Stomach (tissue), 9 donors: ENCODE data around the gene ACSF3. TPM values are rescaled to one million over a fixed set of nuclear protein-coding genes. Genes with fewer than 3 reads are reported as not detected.

Experiments
- DNase-seq, 2 donors: peaks; one replicate each; pipeline versions ENCODE4 v3.0.0 to v3.0.0-alpha.2; 2013 to 2019
- H3K27ac ChIP-seq, 5 donors: fragments of 200-600 bp in 4 of 5; sonication (generic) in 4 of 5; one replicate each; pipeline ENCODE4 v1.5.1; 2013 to 2019; ENCODE audit warnings: mild to moderate bottlenecking in 1 of 5, moderate library complexity in 1 of 5
- H3K27me3 ChIP-seq, 3 donors: fragments of 200-600 bp; sonication (generic); one replicate each; pipeline ENCODE4 v1.5.1; 2017 to 2019; ENCODE audit warnings: mixed run types in 1 of 3
- H3K36me3 ChIP-seq, 4 donors: fragments of 200-600 bp; sonication (generic); 1 replicate in 3 of 4; 2 replicates in 1 of 4; pipeline ENCODE4 v1.5.1; 2016 to 2019
- H3K4me1 ChIP-seq, 4 donors: fragments of 200-600 bp; sonication (generic); one replicate each; pipeline ENCODE4 v1.5.1; 2016 to 2019
- H3K4me3 ChIP-seq, 4 donors: fragments of 200-600 bp; sonication (generic) in 3 of 4; one replicate each; pipeline ENCODE4 v1.5.1; 2016 to 2019; ENCODE audit warnings: mild to moderate bottlenecking in 1 of 4
- H3K9me3 ChIP-seq, 4 donors: fragments of 200-600 bp; sonication (generic); one replicate each; pipeline ENCODE4 v1.5.1; 2016 to 2019
- EP300 ChIP-seq: sonication (generic); formaldehyde crosslinking; IDR thresholded peaks from one replicate; pipeline ENCODE4 v1.6.1; 2017; ENCODE audit warnings: antibody characterized with exemption
- POLR2A ChIP-seq, 4 donors: fragments of 450-650 bp; IDR thresholded peaks; one replicate each; pipeline ENCODE4 v1.6.1; 2016; ENCODE audit warnings: antibody characterized with exemption in 4 of 4, control low read depth in 2 of 4, mild to moderate bottlenecking in 1 of 4, moderate library complexity in 1 of 4
- POLR2AphosphoS5 ChIP-seq, 3 donors: sonication (generic); formaldehyde crosslinking; IDR thresholded peaks; one replicate each; pipeline ENCODE4 v1.6.1; 2016; ENCODE audit warnings: antibody characterized with exemption in 3 of 3
- WGBS, 5 donors: extraction: QIAGEN DNeasy Blood & Tissue Kit in 3 of 5; methylation state at CpG; one replicate each; pipeline versions ENCODE4 v1.1.5 to v1.1.7; 2013 to 2018; 5-methylcytosine and 5-hydroxymethylcytosine counted together
- intact Hi-C: fragments of 100-400 bp; cut with DNase I; formaldehyde crosslinking; loops from one replicate; pipeline ENCODE4 v1.15.1; 2023; ENCODE audit warnings: low total_unique reads
- polyA plus RNA-seq, 3 donors: library from polyadenylated mRNA; stranded (reverse); fragments of 200-250 nt; gene quantifications; one replicate each; pipeline ENCODE4 v1.2.3, GENCODE V29; 2013
- total RNA-seq, 5 donors: library from RNA; depleted of rRNA; stranded (reverse); fragments of >200 nt; gene quantifications; one replicate each; pipeline versions ENCODE4 v1.1.0 to v1.2.3, GENCODE V29; 2014 to 2016
- TF ChIP-seq, protein P1 (sequence below), 7 experiments: fragments of 450-650 bp in 4 of 7; fragments of 200-600 bp in 3 of 7; sonication (generic) in 3 of 7; IDR thresholded peaks; one replicate each; pipeline ENCODE4 v1.5.1; 2016 to 2019; ENCODE audit warnings: antibody characterized with exemption in 7 of 7, control low read depth in 2 of 7, mild to moderate bottlenecking in 1 of 7
- donor health status: healthy with polysubstance abuse.
- donor health status: Bipolar disorder and iron deficiency.
- donor health status: healthy.

ACSF3 gene
- total and polyA plus RNA-seq, 8 donors: 16.9 to 265 (median 30.7) TPM

DNA sequence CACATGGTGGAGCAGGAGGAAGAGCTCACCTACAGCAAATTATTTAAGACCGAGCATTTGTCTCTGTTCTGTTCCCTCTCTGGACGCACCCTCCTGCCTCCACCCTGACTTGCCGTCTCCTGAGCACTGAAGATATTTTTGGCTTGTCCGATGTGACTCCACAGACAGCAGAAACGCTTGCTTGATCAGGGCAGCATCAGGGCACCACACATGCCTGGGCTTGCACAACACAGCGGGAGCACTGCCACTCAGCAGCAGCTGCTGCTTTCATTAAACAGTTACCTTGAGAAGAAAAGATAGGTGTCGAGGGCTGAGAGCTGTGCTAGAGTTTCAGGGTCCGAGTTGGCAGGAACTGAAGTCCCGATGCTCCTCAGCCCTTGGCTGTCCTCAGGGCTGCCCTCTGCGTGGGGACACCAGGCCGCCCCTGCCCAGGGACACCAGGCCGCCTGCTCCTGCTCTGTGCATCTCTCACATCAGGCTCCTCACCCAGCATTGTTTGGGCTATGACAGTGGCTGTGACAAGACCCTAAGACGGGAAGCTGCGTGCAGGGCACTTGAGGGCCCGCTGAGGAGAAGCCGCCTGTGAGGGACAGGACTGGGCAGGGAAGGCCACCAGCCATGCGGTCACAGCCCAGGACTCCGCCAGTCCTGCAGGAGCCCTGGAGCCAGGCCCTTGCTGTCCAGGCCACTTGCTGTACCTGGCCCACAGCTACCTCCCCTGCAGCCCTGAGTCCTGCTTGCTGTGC lies 56.6 kb downstream of the ACSF3 start:
- TF ChIP-seq EP300 (no peak), POLR2AphosphoS5 (IDR thresholded peaks at IDR 0.05) (no peak), POLR2A (IDR thresholded peaks at IDR 0.05) (no peak)
- TF ChIP-seq, protein P1, sequence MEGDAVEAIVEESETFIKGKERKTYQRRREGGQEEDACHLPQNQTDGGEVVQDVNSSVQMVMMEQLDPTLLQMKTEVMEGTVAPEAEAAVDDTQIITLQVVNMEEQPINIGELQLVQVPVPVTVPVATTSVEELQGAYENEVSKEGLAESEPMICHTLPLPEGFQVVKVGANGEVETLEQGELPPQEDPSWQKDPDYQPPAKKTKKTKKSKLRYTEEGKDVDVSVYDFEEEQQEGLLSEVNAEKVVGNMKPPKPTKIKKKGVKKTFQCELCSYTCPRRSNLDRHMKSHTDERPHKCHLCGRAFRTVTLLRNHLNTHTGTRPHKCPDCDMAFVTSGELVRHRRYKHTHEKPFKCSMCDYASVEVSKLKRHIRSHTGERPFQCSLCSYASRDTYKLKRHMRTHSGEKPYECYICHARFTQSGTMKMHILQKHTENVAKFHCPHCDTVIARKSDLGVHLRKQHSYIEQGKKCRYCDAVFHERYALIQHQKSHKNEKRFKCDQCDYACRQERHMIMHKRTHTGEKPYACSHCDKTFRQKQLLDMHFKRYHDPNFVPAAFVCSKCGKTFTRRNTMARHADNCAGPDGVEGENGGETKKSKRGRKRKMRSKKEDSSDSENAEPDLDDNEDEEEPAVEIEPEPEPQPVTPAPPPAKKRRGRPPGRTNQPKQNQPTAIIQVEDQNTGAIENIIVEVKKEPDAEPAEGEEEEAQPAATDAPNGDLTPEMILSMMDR (IDR thresholded peaks at IDR 0.05): no peak
- Histone ChIP-seq H3K36me3 (peaks cover 27 to 72% (median 68%) of the 10 kb centered on the region in 4 donors), H3K9me3 (peaks cover 0 to 12% (median 1%) of the 10 kb centered on the region in 4 donors), H3K27me3 (no peaks in the 10 kb centered on the region), H3K4me1 (peaks cover 10 to 15% (median 13%) of the 10 kb centered on the region in 4 donors), H3K4me3 (no peak overlapping the region), H3K27ac (no peak overlapping the region)
- intact Hi-C loops: no loop called here
- 94 to 99% (median 97%) methylated on average over 16 to 18 of the region's 18 CpGs for WGBS, 5 donors
- DNase-seq: no peak

DNA sequence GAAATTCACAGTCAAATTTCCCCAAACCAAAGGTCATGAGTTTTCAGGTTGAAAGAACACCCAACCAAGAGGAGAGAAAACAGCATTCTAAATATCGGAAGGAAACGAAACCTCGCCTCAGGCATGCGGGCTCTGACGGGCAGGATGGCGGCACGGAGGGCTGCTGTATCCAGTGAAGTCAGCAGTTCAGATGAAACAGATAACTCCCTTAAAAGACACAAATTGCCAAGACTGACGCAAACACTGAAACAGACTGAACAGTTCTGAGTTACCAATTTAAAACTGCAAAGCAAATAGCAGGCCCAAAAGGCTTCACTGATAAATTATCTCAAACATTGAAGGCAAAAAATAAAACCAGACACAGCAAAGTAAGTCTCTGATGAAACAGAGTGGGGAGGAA lies 57.3 kb downstream of the ACSF3 start:
- peaks cover 0 to 2% (median 0%) of the 10 kb centered on the region in 3 donors for H3K27me3 ChIP-seq
- intact Hi-C loops: no loop called here
- H3K9me3 ChIP-seq: peaks cover 0 to 12% (median 1%) of the 10 kb centered on the region in 4 donors

DNA sequence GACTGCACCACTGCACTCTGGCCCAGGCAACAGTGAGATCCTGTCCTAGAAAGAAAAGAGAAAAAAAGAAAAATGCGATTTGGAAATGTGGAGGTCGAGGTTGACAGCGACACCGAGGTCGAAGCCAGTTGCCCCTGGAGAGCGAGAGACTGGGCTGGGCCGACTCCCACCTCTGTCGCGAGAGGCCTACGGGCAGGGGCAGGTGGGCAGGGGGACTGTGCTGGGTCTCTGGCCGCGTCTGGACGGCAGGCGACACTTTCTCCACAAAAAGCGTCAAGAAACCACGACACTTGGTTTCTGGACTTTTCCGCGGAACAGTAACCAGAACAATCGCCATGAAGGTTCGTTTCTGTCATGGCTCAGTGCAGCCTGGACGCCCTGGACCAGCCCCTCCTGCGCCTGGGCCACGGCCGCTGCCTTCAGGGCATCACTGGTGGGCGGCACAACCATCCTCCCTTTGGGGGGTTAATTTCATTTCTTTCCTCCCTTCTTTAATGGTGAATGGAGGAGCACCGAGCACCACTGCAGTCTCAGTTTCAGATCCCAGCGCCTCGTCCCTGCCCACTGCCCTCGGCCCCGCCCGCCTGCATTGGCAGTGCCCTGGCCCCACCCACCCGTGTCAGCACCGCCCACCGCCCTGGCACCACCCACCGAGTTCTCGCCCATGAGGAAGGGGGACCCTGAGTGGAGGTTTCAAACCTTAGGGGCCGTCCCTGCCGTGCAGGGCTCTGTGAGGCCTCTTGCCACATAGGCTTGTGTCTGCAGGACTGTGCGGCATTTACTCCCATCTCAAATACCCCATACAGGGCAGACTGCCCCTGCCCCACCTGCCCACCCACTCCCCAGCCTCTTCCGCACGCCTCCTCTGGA lies 59.4 kb downstream of the ACSF3 start:
- intact Hi-C loops: no loop called here
- WGBS, 5 donors: 85 to 89% (median 87%) methylated on average over 35 to 41 of the region's 41 CpGs
- no peak for TF ChIP-seq POLR2A (IDR thresholded peaks at IDR 0.05)
- TF ChIP-seq POLR2AphosphoS5 (IDR thresholded peaks at IDR 0.05): no peak
- TF ChIP-seq EP300: no peak
- TF ChIP-seq, protein P1 (IDR thresholded peaks at IDR 0.05): no peak

More for the DNA sequence above, 57.3 kb downstream of the ACSF3 start:
- no peak for DNase-seq
- WGBS, 5 donors: 91 to 97% (median 94%) methylated on average over 8 of the region's 8 CpGs
- Histone ChIP-seq H3K27ac (no peak overlapping the region), H3K4me3 (no peak overlapping the region), H3K4me1 (peaks cover 13 to 22% (median 18%) of the 10 kb centered on the region in 4 donors), H3K36me3 (peaks cover 21 to 65% (median 61%) of the 10 kb centered on the region in 4 donors)
- TF ChIP-seq POLR2AphosphoS5 (IDR thresholded peaks at IDR 0.05): no peak
- TF ChIP-seq, protein P1 (IDR thresholded peaks at IDR 0.05): no peak
- TF ChIP-seq EP300: no peak
- TF ChIP-seq POLR2A (IDR thresholded peaks at IDR 0.05): no peak

DNA sequence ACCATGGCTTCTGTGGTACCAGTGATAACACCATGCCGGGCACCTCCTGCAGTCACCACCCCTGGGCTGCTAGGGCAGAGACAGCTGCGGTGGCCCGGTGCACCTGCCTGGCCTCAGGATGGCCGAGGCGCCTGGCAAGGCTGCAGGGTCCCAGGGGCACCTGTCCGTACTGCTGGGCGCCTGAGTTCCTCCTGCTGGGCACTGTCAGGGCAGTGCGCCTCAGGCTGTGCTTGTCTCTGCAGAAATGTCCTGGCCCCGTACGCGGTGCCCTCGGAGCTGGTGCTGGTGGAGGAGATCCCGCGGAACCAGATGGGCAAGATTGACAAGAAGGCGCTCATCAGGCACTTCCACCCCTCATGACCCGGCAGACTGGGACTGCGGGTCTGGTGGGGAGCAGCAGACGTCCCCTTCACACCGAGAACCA lies 60.2 kb downstream of the ACSF3 start:
- WGBS, 5 donors: 58 to 72% (median 70%) methylated on average over 2 to 19 of the region's 19 CpGs
- TF ChIP-seq, protein P1 (IDR thresholded peaks at IDR 0.05): no peak
- no peak for TF ChIP-seq POLR2AphosphoS5 (IDR thresholded peaks at IDR 0.05)
- TF ChIP-seq EP300: no peak
- no peak for TF ChIP-seq POLR2A (IDR thresholded peaks at IDR 0.05)
- Histone ChIP-seq H3K4me3 (no peak overlapping the region), H3K27me3 (peaks cover 0 to 6% (median 0%) of the 10 kb centered on the region in 3 donors), H3K27ac (no peak overlapping the region), H3K4me1 (peaks cover 15 to 35% (median 26%) of the 10 kb centered on the region in 4 donors), H3K36me3 (peaks cover 17 to 43% (median 39%) of the 10 kb centered on the region in 4 donors), H3K9me3 (peaks cover 0 to 8% (median 1%) of the 10 kb centered on the region in 4 donors)
- intact Hi-C loops: no loop called here
- no peak for DNase-seq

More for the DNA sequence above, 59.4 kb downstream of the ACSF3 start:
- no peak for DNase-seq
- H3K4me1 ChIP-seq: peaks cover 15 to 35% (median 26%) of the 10 kb centered on the region in 4 donors
- H3K9me3 ChIP-seq: peaks cover 0 to 12% (median 1%) of the 10 kb centered on the region in 4 donors
- H3K27ac ChIP-seq: no peak overlapping the region
- H3K27me3 ChIP-seq: peaks cover 0 to 6% (median 0%) of the 10 kb centered on the region in 3 donors
- H3K4me3 ChIP-seq: no peak overlapping the region
- peaks cover 17 to 50% (median 46%) of the 10 kb centered on the region in 4 donors for H3K36me3 ChIP-seq
